Aorta (tissue), 5 donors: Measurements from ENCODE around the gene CHD5. TPM values are rescaled to one million over a fixed set of nuclear protein-coding genes. Genes with fewer than 3 reads are reported as not detected.

Experiments used
- ATAC-seq: fragments of 200-7000 bp; cut with Tn5 transposase; one replicate; pipeline ENCODE4 v1.9.1; 2022; ENCODE audit warnings: moderate library complexity; ENCODE audit not compliant: low FRiP score
- DNase-seq, 2 donors: peaks; one replicate each; pipeline ENCODE4 v3.0.0-alpha.2; 2020
- H3K27ac ChIP-seq, 2 donors: one replicate each; pipeline ENCODE4 v1.5.1; 2013; ENCODE audit warnings: low read length in 2 of 2, mild to moderate bottlenecking in 2 of 2, moderate library complexity in 2 of 2, control low read depth in 1 of 2, inconsistent platforms in 1 of 2, low read depth in 1 of 2
- H3K27me3 ChIP-seq, 2 donors: one replicate each; pipeline ENCODE4 v1.6.1; 2013; ENCODE audit warnings: control low read depth in 1 of 2, low read length in 1 of 2, mild to moderate bottlenecking in 1 of 2, moderate library complexity in 1 of 2; ENCODE audit not compliant: insufficient read depth in 2 of 2, control insufficient read depth in 1 of 2
- H3K36me3 ChIP-seq, 2 donors: one replicate each; pipeline ENCODE4 v1.6.1; 2013; ENCODE audit warnings: control low read depth in 1 of 2, low read length in 1 of 2, mild to moderate bottlenecking in 1 of 2; ENCODE audit not compliant: insufficient read depth in 2 of 2, control insufficient read depth in 1 of 2
- H3K4me1 ChIP-seq, 2 donors: one replicate each; pipeline ENCODE4 v1.6.1; 2013; ENCODE audit warnings: low read length in 2 of 2, control low read depth in 1 of 2, mild to moderate bottlenecking in 1 of 2, moderate library complexity in 1 of 2; ENCODE audit not compliant: insufficient read depth in 2 of 2, control insufficient read depth in 1 of 2
- H3K4me3 ChIP-seq, 2 donors: one replicate each; pipeline ENCODE4 v1.5.1; 2013; ENCODE audit warnings: low read length in 2 of 2, control low read depth in 1 of 2, mild to moderate bottlenecking in 1 of 2
- H3K9me3 ChIP-seq: one replicate; pipeline ENCODE4 v1.6.1; 2013; ENCODE audit warnings: mild to moderate bottlenecking, low read length; ENCODE audit not compliant: control insufficient read depth
- WGBS, 2 donors: extraction: QIAGEN DNeasy Blood & Tissue Kit; methylation state at CpG; one replicate each; pipeline ENCODE4 v1.1.7; 2013; 5-methylcytosine and 5-hydroxymethylcytosine counted together
- intact Hi-C, 2 donors: fragments of 100-400 bp; cut with DNase I; formaldehyde crosslinking; loops; one replicate each; pipeline versions ENCODE4 v1.14.2 to v1.15.0; 2022
- polyA plus RNA-seq, 2 donors: library from polyadenylated mRNA; stranded (reverse); fragments of 200-250 nt; gene quantifications; one replicate each; pipeline ENCODE4 v1.2.3, GENCODE V29; 2013
- total RNA-seq, 2 donors: library from RNA; stranded (reverse); fragmentation: NEBNext Ultra II Directional; extraction: Animal tissue kit (Norgen Biotek cat#: 25700); gene quantifications; one replicate each; pipeline ENCODE4 v1.2.1, GENCODE V29; 2021
- donor health status: healthy with polysubstance abuse.
- donor health status: Bipolar disorder and iron deficiency.
- donor health status: DM: no; HTN: no; CAD: no.
- donor health status: DM: no; HTN: no; CAD: no.
- donor health status: DM: yes; HTN: yes; CAD: no.

Gene CHD5
- total and polyA plus RNA-seq, 4 donors: 0.24 to 2.5 (median 0.32) TPM

DNA sequence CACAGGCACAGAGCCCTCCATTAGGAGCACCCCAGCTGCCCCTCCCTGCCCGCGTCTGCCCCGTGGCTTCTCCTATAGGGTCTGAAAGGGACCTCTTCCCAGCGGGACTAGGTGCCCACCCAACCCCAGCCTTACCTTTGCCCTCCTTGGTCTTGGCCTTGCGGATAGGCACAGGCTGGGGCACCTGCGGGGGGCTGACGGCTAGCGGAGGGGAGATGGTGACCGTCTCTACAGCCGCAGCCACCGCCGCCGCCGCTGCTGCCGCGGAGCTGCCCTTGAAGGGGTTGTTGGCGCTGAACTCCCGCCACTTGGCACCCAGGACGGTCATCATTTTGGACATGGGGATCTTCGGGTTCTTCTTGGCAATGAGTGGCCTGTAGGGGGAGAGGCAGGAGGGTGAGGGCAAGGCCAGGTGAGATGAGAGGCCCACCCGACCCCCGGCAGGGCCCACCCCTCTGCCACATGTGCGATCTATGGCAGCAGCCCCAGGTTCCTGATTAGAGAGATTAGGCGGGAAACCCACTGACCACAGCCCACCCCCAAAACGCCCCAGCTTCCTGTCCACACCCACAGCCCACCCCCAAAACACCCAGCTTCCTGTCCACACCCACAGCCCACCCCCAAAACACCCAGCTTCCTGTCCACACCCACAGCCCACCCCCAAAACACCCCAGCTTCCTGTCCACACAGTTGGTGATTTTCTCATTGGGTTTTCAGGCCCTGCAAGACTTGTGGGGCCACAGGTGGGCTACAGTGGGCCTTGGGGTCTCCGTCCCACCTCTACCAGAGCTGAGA, 25.4 kb downstream of the CHD5 start:
- no peaks in the 10 kb centered on the region for H3K4me1 ChIP-seq
- H3K9me3 ChIP-seq: no peaks in the 10 kb centered on the region
- 91% methylated on average over 25 to 26 of the region's 26 CpGs for WGBS, 2 donors
- ATAC-seq (no peak), DNase-seq (no peak)
- intact Hi-C loops: no loop called here
- no peak overlapping the region for H3K27ac ChIP-seq
- no peak overlapping the region for H3K4me3 ChIP-seq
- H3K36me3 ChIP-seq: no peaks in the 10 kb centered on the region
- H3K27me3 ChIP-seq: no peaks in the 10 kb centered on the region

DNA sequence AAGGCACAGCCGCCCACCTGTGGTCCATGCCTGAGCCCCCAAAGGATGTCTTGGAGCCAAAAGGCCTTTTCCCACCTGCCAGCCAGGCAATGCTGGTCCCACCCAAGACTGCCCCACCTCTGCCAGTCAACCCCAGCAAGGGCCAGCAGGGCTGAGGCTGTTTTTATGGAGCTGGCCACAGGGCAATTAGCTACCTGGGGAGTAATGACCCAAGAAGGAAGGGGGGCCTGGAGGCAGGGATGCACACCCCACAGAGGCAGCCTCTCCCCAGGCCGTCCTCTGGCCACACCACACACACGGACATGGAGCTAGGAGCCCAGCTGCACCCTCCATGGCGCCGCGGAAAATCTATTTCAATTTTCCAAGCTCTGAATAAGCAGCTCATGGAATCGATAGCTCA, 27.2 kb downstream of the CHD5 start:
- Histone ChIP-seq H3K27ac (no peak overlapping the region), H3K4me3 (no peak overlapping the region), H3K9me3 (no peaks in the 10 kb centered on the region), H3K4me1 (no peaks in the 10 kb centered on the region), H3K27me3 (no peaks in the 10 kb centered on the region), H3K36me3 (no peaks in the 10 kb centered on the region)
- 79 to 83% methylated on average over 7 of the region's 7 CpGs for WGBS, 2 donors
- DNase-seq (no peak), ATAC-seq (no peak)
- intact Hi-C loops: no loop called here

DNA sequence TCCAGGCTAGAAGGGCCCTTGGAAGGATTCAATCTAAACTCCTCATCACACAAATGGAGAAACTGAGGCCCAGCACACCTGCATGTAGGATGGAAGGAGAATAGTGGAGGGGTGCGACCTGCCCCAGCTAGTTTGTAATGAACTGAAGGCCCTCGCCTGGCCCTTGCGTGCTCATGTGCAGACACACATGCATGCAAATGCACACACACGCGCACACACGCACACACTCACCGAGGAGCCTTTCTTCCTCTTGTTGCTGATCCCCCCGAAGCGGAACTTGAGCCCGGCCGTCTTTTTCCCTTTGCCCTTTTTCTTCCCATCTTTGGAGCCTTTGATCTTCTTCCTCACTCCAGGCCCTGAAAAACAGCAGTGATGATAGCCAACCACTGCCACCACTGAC, 27.9 kb downstream of the CHD5 start:
- Histone ChIP-seq H3K4me1 (no peaks in the 10 kb centered on the region), H3K9me3 (no peaks in the 10 kb centered on the region), H3K36me3 (no peaks in the 10 kb centered on the region), H3K27me3 (no peaks in the 10 kb centered on the region), H3K4me3 (no peak overlapping the region), H3K27ac (no peak overlapping the region)
- ATAC-seq: no peak
- intact Hi-C loops: no loop called here
- no peak for DNase-seq
- WGBS, 2 donors: 71 to 76% methylated on average over 11 of the region's 11 CpGs

DNA sequence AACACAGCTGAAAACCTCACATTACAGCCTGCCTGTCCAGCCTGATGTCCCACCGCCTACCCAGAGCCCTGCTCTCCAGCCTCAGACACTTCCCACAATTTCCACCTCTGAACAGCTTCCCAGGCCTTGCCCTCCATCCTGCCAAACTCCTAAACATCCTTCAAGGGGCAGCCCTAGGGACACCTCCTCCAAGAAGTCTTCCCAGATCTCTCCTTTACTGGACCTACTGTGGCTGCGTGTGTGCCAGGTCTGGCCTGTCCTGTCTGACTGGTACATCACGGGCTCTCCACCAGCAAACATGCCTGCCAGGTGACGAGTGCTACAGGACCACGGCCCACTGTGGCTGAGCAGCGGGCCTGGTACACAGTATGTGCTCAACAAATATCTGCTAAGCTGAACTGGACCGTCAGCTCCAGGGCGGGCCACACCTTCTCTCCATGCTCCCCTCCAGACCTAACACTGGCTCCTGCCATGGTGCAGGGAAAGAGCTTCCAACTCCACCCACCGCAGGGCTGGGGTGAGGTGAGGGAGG, 28.8 kb downstream of the CHD5 start:
- H3K4me1 ChIP-seq: no peaks in the 10 kb centered on the region
- no peak overlapping the region for H3K27ac ChIP-seq
- no peaks in the 10 kb centered on the region for H3K9me3 ChIP-seq
- intact Hi-C loops: no loop called here
- ATAC-seq: no peak
- H3K27me3 ChIP-seq: no peaks in the 10 kb centered on the region
- DNase-seq: no peak
- no peak overlapping the region for H3K4me3 ChIP-seq
- WGBS, 2 donors: 90 to 94% methylated on average over 9 of the region's 9 CpGs
- H3K36me3 ChIP-seq: no peaks in the 10 kb centered on the region

DNA sequence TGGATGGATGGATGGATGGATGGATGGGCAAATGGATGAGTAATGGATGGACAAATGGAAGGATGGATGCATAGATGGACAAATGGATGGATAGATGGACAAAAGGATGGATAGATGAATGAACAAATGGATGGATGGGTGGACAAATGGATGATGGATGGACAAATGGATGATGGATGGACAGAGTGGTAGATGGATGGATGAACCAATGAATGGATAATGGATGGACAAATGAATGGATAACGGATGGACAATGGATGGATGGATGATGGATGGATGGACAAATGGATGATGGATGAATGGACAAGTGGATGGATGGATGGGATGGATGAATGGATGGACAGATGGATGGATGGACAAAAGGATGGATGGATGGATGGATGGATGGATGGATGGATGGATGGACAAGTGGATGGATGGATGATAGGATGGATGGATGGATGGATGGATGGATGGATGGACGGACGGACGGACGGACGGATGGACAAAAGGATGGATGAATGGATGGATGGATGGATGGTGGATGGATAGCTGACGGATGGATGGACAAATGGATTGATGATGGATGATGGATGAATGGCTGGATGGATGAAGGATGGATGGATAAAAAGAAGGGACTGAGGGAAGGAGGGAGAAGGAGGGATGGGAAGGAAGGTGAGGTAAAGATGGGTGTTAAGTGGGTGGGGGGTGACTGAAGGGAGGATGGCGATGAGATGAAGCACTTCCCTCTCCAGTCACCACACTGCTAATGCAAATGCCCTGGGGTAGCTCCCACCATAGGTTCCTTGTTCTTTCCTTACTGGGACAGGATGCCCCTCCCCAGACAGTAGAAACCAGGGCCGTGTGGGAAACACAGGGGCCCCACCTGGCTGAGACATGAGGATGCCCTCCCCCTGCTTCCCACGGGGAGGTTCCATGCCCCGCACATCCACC, 29.8 kb downstream of the CHD5 start:
- no peaks in the 10 kb centered on the region for H3K27me3 ChIP-seq
- H3K36me3 ChIP-seq: no peaks in the 10 kb centered on the region
- intact Hi-C loops: no loop called here
- H3K27ac ChIP-seq: no peak overlapping the region
- DNase-seq (no peak), ATAC-seq (no peak)
- no peaks in the 10 kb centered on the region for H3K9me3 ChIP-seq
- H3K4me3 ChIP-seq: no peak overlapping the region
- no peaks in the 10 kb centered on the region for H3K4me1 ChIP-seq
- 91 to 92% methylated on average over 11 of the region's 11 CpGs for WGBS, 2 donors

DNA sequence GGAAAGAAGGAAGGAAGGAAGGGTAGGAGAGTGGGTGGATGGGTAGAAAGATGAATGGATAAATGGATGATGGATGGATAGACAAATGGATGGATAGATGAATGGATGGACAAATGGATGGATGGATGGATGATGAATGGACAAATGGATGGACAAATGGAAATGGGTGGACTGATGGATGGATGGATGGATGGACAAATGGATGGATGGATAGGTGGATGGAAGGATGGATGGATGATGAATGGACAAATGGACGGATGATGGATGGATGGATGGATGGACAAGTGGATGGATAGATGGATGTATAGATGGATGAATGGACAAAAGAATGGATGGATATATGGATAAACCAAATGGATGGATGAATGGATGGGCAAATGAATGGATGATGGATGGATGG, 30.5 kb downstream of the CHD5 start:
- no peak for ATAC-seq
- no peaks in the 10 kb centered on the region for H3K36me3 ChIP-seq
- H3K9me3 ChIP-seq: no peaks in the 10 kb centered on the region
- H3K4me1 ChIP-seq: no peaks in the 10 kb centered on the region
- intact Hi-C loops: no loop called here
- DNase-seq: no peak
- no peak overlapping the region for H3K27ac ChIP-seq
- 98 to 100% methylated on average over 1 of the region's 1 CpG for WGBS, 2 donors
- no peak overlapping the region for H3K4me3 ChIP-seq
- no peaks in the 10 kb centered on the region for H3K27me3 ChIP-seq

DNA sequence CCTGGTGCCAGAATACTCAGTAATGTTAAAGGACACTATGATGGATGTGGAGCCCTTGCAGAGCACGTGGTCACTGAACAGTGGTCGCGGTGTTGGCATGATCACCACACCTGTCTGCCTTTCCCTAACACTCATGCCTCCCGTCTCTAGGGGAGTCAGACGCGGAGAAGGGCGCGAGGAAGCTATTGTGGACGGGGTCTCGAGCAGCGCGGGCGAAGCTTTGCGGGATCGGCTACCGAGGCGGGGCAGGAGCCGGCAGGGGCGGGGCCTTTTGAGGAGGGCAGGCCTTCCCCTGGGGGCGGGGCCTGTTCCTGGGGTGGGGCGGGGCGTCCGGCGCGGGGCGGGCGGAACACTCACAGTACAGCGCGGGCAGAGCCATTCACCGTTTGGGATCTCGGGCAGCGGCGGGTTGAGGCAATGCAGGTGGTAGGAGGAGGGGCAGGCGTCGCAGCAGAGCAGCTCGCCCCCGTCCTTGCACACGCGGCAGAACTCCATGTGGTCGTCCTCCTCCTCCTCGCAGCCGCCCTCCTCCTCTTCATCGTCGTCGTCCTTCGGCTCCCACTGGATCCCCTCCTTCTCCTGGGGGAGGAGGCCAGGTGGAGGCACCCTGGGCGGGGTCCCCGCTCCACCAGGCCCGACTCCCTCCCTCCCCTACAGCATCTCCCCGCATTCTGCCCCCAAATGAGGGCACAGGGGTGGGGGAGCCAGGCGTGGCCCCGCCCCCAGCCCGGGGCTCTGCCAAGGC, 31.5 kb downstream of the CHD5 start:
- 4 to 7% methylated on average over 34 to 53 of the region's 53 CpGs for WGBS, 2 donors
- no peak for ATAC-seq
- intact Hi-C loops: no loop called here
- Histone ChIP-seq H3K36me3 (no peaks in the 10 kb centered on the region), H3K27me3 (no peaks in the 10 kb centered on the region), H3K4me3 (no peak overlapping the region), H3K4me1 (no peaks in the 10 kb centered on the region), H3K9me3 (no peaks in the 10 kb centered on the region), H3K27ac (no peak overlapping the region)
- peak in 1 of 2 donors; percentile 61 for DNase-seq

DNA sequence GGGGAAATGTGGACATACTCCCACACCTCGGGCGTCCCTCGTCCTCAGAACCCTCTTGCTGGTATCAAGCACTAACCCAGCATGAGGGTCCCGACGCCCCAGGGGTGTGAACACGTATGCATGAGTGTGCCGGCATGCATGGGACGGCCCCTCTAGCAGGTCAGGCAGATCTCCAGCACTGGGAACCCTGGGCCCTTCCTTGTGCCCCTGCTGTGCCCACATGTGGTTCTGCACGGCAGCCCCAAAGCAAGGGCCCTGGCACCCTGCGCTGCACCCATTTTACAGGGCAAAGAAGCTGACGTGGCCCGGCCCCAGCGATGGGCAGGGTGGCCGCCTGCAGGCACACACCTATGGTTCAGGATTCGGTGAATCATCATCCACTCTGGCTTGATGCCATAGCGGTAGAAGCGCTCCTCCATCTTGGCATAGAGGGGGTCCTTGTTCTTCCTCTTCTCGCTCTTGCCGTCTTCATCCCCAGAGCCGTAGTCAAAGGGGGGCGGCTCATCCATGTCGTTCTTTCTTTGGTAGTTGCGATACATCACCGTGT, 34.2 kb downstream of the CHD5 start:
- Histone ChIP-seq H3K4me1 (no peaks in the 10 kb centered on the region), H3K4me3 (no peak overlapping the region), H3K36me3 (no peaks in the 10 kb centered on the region), H3K27me3 (no peaks in the 10 kb centered on the region), H3K27ac (no peak overlapping the region), H3K9me3 (no peaks in the 10 kb centered on the region)
- intact Hi-C loops: no loop called here
- 87 to 90% methylated on average over 24 of the region's 24 CpGs for WGBS, 2 donors
- no peak for ATAC-seq
- DNase-seq: no peak
